Neuronal stem cell (in vitro differentiated cells): ENCODE measurements around the gene CASP9.
A peak's percentile ranks its signal among the peaks of the same experiment; 100 is the strongest.

ENCODE experiments used
- DNase-seq: peaks from one replicate; pipeline ENCODE4 v3.0.0-alpha.2; 2013; ENCODE audit warnings: low spot score
- H2AFZ ChIP-seq: one replicate; pipeline ENCODE4 v1.6.1; 2013; ENCODE audit warnings: mild to moderate bottlenecking, low read length, inconsistent platforms
- H2AK5ac ChIP-seq: 2 replicates; pipeline ENCODE4 v1.6.1; 2013; ENCODE audit warnings: low read depth, mild to moderate bottlenecking, inconsistent platforms, low read length, moderate library complexity, mixed read lengths
- H2BK120ac ChIP-seq: 2 replicates; pipeline ENCODE4 v1.6.1; 2013; ENCODE audit warnings: low read depth, mild to moderate bottlenecking, inconsistent platforms, low read length, moderate library complexity, mixed read lengths
- H2BK12ac ChIP-seq: one replicate; pipeline ENCODE4 v1.6.1; 2013; ENCODE audit warnings: low read length, inconsistent platforms
- H2BK15ac ChIP-seq: 2 replicates; pipeline ENCODE4 v1.6.1; 2013; ENCODE audit warnings: mild to moderate bottlenecking, low read length, inconsistent platforms, mixed read lengths
- H2BK5ac ChIP-seq: one replicate; pipeline ENCODE4 v1.6.1; 2013; ENCODE audit warnings: inconsistent platforms, mild to moderate bottlenecking, low read length, moderate library complexity
- H3K14ac ChIP-seq: one replicate; pipeline ENCODE4 v1.6.1; 2013; ENCODE audit warnings: low read length, inconsistent platforms
- H3K18ac ChIP-seq: 2 replicates; pipeline ENCODE4 v1.6.1; 2013; ENCODE audit warnings: low read length, inconsistent platforms
- H3K23ac ChIP-seq: 2 replicates; pipeline ENCODE4 v1.6.1; 2013; ENCODE audit warnings: low read depth, mild to moderate bottlenecking, mixed read lengths, low read length, inconsistent platforms; ENCODE audit not compliant: poor library complexity
- H3K27ac ChIP-seq: replicated peaks from 3 replicates; pipeline ENCODE4 v1.5.1; 2013; ENCODE audit warnings: low read length, inconsistent platforms
- H3K27me3 ChIP-seq, 3 experiments: 2 replicates each; pipeline ENCODE4 v1.6.1; 2013; ENCODE audit warnings: low read length in 3 of 3, mild to moderate bottlenecking in 2 of 3, inconsistent platforms in 1 of 3, low read depth in 1 of 3, mixed read lengths in 1 of 3, moderate library complexity in 1 of 3; ENCODE audit not compliant: control insufficient read depth in 3 of 3, insufficient read depth in 3 of 3
- H3K36me3 ChIP-seq, 2 donors: replicated peaks in 1 of 2; 2 replicates each; pipeline ENCODE4 v1.6.1; 2013; ENCODE audit warnings: low read length in 2 of 2; ENCODE audit not compliant: control insufficient read depth in 2 of 2, insufficient read depth in 2 of 2
- H3K4ac ChIP-seq: 2 replicates; pipeline ENCODE4 v1.6.1; 2013; ENCODE audit warnings: inconsistent platforms, mild to moderate bottlenecking, low read length, moderate library complexity
- H3K4me1 ChIP-seq, 2 donors: 1 replicate in 1 of 2; 2 replicates in 1 of 2; pipeline ENCODE4 v1.6.1; 2013; ENCODE audit warnings: low read length in 2 of 2, low read depth in 1 of 2; ENCODE audit not compliant: control insufficient read depth in 2 of 2, insufficient read depth in 1 of 2
- H3K4me2 ChIP-seq: one replicate; pipeline ENCODE4 v1.6.1; 2013; ENCODE audit warnings: mild to moderate bottlenecking, low read length, inconsistent platforms; ENCODE audit not compliant: insufficient read depth, poor library complexity, severe bottlenecking
- H3K4me3 ChIP-seq, 2 donors: 2 replicates each; pipeline ENCODE4 v1.5.1; 2013; ENCODE audit warnings: low read length in 2 of 2, mild to moderate bottlenecking in 2 of 2, inconsistent platforms in 1 of 2, moderate library complexity in 1 of 2
- H3K79me1 ChIP-seq: one replicate; pipeline ENCODE4 v1.6.1; 2013; ENCODE audit warnings: low read depth, mild to moderate bottlenecking, inconsistent platforms, low read length, moderate library complexity
- H3K9ac ChIP-seq: one replicate; pipeline ENCODE4 v1.6.1; 2013; ENCODE audit warnings: mild to moderate bottlenecking, low read depth, low read length, inconsistent platforms; ENCODE audit not compliant: poor library complexity
- H3K9me3 ChIP-seq, 2 donors: replicated peaks in 1 of 2; 2 replicates each; pipeline versions ENCODE3 to v1.6.1; 2013; ENCODE audit warnings: low read length in 2 of 2, mild to moderate bottlenecking in 2 of 2, inconsistent platforms in 1 of 2, low read depth in 1 of 2, mixed read lengths in 1 of 2, moderate library complexity in 1 of 2; ENCODE audit not compliant: control insufficient read depth in 2 of 2, insufficient read depth in 1 of 2
- H4K8ac ChIP-seq: one replicate; pipeline ENCODE4 v1.6.1; 2013; ENCODE audit warnings: low read depth, mild to moderate bottlenecking, inconsistent platforms, low read length, moderate library complexity
- H4K91ac ChIP-seq: one replicate; pipeline ENCODE4 v1.6.1; 2013; ENCODE audit warnings: low read length, low read depth, mild to moderate bottlenecking, inconsistent platforms; ENCODE audit not compliant: poor library complexity
- WGBS, 2 donors: extraction: QIAGEN DNeasy Blood & Tissue Kit; methylation state at CpG; one replicate each; pipeline ENCODE4 v1.1.7; 2013; ENCODE audit warnings: missing lambda C conversion rate in 2 of 2, mixed read lengths in 1 of 2; ENCODE audit not compliant: insufficient read length in 2 of 2, insufficient replicate concordance in 1 of 2; ENCODE audit errors: extremely low coverage in 2 of 2; 5-methylcytosine and 5-hydroxymethylcytosine counted together

Gene CASP9

GRCh38 chr1:15445390-15446122, 78.5 kb downstream of the CASP9 start:
- Histone ChIP-seq H3K79me1 (no peaks in the 10 kb centered on the region), H3K4me3 (peak overlapping the region in 1 of 2 donors; percentile 42), H3K4me2 (no peak overlapping the region), H3K18ac (peak overlapping the region; percentile 33), H3K36me3 (no peaks in the 10 kb centered on the region), H3K4ac (no peak overlapping the region), H4K91ac (no peak overlapping the region), H3K4me1 (no peaks in the 10 kb centered on the region), H2AFZ (no peak overlapping the region), H2BK120ac (no peak overlapping the region), H3K27me3 (peaks cover 0 to 22% (median 0%) of the 10 kb centered on the region in 3 experiments), H3K14ac (peak overlapping the region; percentile 79), H2AK5ac (peak overlapping the region; percentile 0), H2BK15ac (no peak overlapping the region), H3K9me3 (peaks cover 0 to 4% of the 10 kb centered on the region in 2 donors), H3K9ac (no peak overlapping the region), H3K27ac (no peak overlapping the region), H2BK5ac (no peak overlapping the region), H4K8ac (no peak overlapping the region), H2BK12ac (no peak overlapping the region), H3K23ac (no peak overlapping the region)
- no CpG with 5 or more reads among the region's 14 CpGs for WGBS, 2 donors
- DNase-seq: no peak

- Histone ChIP-seq H4K91ac (no peak overlapping the region), H3K27me3 (peaks cover 0 to 22% (median 0%) of the 10 kb centered on the region in 3 experiments), H4K8ac (no peak overlapping the region), H3K14ac (no peak overlapping the region), H3K4me3 (peak overlapping the region in 1 of 2 donors; percentile 42), H2BK12ac (no peak overlapping the region), H2AFZ (no peak overlapping the region), H2AK5ac (peak overlapping the region; percentile 0), H3K4me1 (no peaks in the 10 kb centered on the region), H2BK5ac (no peak overlapping the region), H3K9me3 (peaks cover 0 to 4% of the 10 kb centered on the region in 2 donors), H2BK15ac (no peak overlapping the region), H3K23ac (peak overlapping the region; percentile 16), H3K27ac (no peak overlapping the region), H3K4me2 (no peak overlapping the region), H3K4ac (no peak overlapping the region), H3K36me3 (no peaks in the 10 kb centered on the region), H3K79me1 (no peaks in the 10 kb centered on the region), H3K18ac (peak overlapping the region; percentile 55), H2BK120ac (no peak overlapping the region), H3K9ac (no peak overlapping the region)
- WGBS, 2 donors: no CpG with 5 or more reads among the region's 17 CpGs
- DNase-seq: no peak
Observed at GRCh38 chr1:15444468-15445389, 79.3 kb downstream of the CASP9 start.

- no peak overlapping the region for H2AFZ ChIP-seq
- peak overlapping the region; percentile 22 for H2AK5ac ChIP-seq
- H3K4me2 ChIP-seq: no peak overlapping the region
- no peak for DNase-seq
- no peak overlapping the region for H2BK120ac ChIP-seq
- no peaks in the 10 kb centered on the region for H3K9me3 ChIP-seq
- H4K8ac ChIP-seq: no peak overlapping the region
- no peak overlapping the region for H3K27ac ChIP-seq
- peak overlapping the region; percentile 33 for H3K18ac ChIP-seq
- no peak overlapping the region for H3K4ac ChIP-seq
- no peaks in the 10 kb centered on the region for H3K36me3 ChIP-seq
- no peak overlapping the region for H2BK12ac ChIP-seq
- H2BK5ac ChIP-seq: no peak overlapping the region
- no peaks in the 10 kb centered on the region for H3K79me1 ChIP-seq
- H3K4me1 ChIP-seq: no peaks in the 10 kb centered on the region
- no peak overlapping the region for H2BK15ac ChIP-seq
- H3K27me3 ChIP-seq: peaks cover 0 to 22% (median 0%) of the 10 kb centered on the region in 3 experiments
- no CpG with 5 or more reads among the region's 5 CpGs for WGBS, 2 donors
- H4K91ac ChIP-seq: no peak overlapping the region
- H3K14ac ChIP-seq: no peak overlapping the region
- no peak overlapping the region for H3K9ac ChIP-seq
- peak overlapping the region; percentile 30 for H3K23ac ChIP-seq
- no peak overlapping the region for H3K4me3 ChIP-seq
Observed at GRCh38 chr1:15443281-15443680, 80.7 kb downstream of the CASP9 start.

GRCh38 chr1:15442759-15443158, 81.3 kb downstream of the CASP9 start:
- H4K91ac ChIP-seq: no peak overlapping the region
- no peak overlapping the region for H2BK5ac ChIP-seq
- H3K79me1 ChIP-seq: no peaks in the 10 kb centered on the region
- H3K4me3 ChIP-seq: no peak overlapping the region
- H3K14ac ChIP-seq: no peak overlapping the region
- no peak overlapping the region for H2BK120ac ChIP-seq
- H3K4me2 ChIP-seq: no peak overlapping the region
- no peaks in the 10 kb centered on the region for H3K36me3 ChIP-seq
- no peaks in the 10 kb centered on the region for H3K9me3 ChIP-seq
- H2AK5ac ChIP-seq: no peak overlapping the region
- DNase-seq: no peak
- H3K27ac ChIP-seq: no peak overlapping the region
- H2BK12ac ChIP-seq: no peak overlapping the region
- H2BK15ac ChIP-seq: no peak overlapping the region
- no peak overlapping the region for H3K18ac ChIP-seq
- no peaks in the 10 kb centered on the region for H3K4me1 ChIP-seq
- peaks cover 0 to 22% (median 0%) of the 10 kb centered on the region in 3 experiments for H3K27me3 ChIP-seq
- no peak overlapping the region for H3K4ac ChIP-seq
- no peak overlapping the region for H4K8ac ChIP-seq
- H3K23ac ChIP-seq: no peak overlapping the region
- no CpG with 5 or more reads among the region's 5 CpGs for WGBS, 2 donors
- H2AFZ ChIP-seq: no peak overlapping the region
- H3K9ac ChIP-seq: no peak overlapping the region
